GM18868 (cell line): Measurements from ENCODE around the gene IGSF22.
A peak's percentile ranks its signal among the peaks of the same experiment; 100 is the strongest.

Experiments used
- ATAC-seq: cut with Tn5 transposase; IDR thresholded peaks from one replicate; pipeline ENCODE4 v1.9.1; 2021; ENCODE audit warnings: mild to moderate bottlenecking, moderate library complexity; ENCODE audit not compliant: unreplicated experiment

IGSF22 gene

GRCh38 chr11:18745251-18745650 is 19.3 kb upstream of the IGSF22 start:
- no peak for ATAC-seq

DNA sequence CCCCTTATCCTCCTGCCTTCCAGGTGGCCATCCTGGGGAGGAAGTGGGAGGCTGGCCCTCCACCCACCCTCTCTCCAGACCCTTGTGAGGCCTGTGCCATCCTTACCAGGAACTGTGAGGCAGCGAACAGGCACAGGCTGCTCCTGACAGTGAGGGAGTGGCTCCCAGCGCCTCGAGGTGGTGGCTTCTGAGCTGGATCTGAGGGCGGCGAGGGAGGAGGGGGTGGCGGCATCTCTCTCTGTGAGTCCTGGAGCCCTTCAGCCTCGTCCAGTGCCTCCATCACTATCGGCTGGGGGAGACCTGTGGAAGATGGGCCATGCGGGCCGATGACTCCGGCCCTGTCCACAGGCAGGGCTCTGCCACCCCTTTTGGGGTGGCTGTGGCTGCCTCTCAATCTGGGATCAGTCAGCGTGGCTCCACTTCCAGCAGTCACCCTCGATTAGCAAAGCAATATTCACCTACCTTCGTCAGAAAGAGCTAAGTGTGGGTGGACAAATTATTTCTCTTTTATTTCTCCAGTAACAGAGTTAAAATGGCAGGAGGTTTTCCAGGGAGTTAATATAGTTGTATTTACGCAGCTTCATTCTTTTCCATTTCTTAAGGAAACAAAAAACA is 18.0 kb upstream of the IGSF22 start:
- ATAC-seq: no peak

DNA sequence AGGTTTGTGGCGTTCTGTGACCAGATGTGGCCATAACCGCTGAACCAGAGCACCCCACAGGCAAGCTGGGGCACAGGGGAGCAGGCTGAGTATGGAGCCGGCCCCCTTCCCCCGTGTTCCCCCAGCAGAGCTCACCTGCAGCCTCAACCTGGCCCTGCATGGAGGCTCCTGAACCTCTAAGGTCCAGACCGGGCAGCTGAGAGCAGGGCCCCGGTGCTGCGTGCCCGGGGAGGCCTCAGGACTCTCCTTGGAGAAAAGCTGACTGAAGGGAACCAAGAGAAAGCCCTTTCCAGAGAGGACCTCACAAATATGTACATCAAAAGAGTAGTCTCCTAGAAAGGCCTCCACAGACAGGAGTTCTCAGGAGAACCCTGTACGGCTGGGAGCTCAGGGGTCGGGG is 17.4 kb upstream of the IGSF22 start:
- ATAC-seq: no peak

DNA sequence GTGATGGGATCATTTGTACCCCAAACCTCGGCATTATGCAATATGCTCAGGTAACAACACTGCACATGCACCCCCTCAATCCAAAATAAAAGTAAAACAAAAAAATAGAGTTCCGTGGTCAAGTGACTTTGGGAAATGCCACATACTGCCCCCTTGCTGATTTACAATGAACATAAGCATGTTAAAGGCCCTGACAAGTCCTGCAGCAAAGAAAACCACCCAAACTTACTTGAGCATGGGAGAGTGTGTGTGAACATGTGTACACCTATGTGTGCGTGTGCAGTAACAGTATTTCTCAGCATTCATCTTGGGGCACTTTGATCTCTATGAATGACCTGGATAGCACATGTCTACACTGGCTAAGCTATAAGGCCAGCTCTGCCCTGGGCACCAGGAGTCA is 15.8 kb upstream of the IGSF22 start:
- ATAC-seq: no peak

DNA sequence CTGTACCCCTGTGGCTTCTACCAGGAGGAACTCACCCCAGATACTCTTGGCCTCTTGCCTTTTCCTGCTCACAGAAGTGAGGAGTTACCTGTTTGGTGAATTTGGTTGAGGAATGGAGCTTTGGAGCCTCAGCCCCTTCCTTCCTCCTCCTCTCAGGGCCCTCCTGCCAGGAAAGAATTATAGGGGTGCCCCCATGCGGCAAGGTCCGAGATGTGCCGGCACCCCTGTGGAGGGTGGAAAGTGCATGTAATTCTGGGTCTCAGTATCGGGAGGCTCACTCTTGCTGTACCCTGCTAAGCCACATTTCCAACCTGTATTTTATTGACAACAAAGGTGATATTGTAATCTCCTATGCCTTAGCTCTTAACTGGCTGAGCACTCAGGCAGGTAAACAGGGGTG is 13.7 kb upstream of the IGSF22 start:
- no peak for ATAC-seq

DNA sequence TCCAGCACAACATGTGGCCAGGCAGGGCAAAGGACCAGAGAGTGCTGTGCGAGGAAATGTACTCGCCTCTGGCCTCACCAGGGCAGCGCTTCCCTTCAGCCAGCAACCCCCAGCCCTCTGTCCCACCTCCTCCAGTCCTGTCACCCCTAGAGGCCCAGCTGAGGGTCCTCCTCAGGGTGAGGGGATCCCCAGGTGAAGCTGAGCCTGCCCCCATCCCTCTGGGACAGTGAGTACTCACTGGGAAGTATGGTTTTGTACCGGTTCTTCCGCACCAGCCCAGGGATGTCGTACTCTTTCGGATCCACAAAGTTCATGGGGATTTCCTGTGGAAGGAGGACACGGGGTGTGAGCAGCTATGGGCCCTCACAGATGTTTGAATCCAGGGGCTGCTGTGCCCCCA is 11.7 kb upstream of the IGSF22 start:
- ATAC-seq: no peak

DNA sequence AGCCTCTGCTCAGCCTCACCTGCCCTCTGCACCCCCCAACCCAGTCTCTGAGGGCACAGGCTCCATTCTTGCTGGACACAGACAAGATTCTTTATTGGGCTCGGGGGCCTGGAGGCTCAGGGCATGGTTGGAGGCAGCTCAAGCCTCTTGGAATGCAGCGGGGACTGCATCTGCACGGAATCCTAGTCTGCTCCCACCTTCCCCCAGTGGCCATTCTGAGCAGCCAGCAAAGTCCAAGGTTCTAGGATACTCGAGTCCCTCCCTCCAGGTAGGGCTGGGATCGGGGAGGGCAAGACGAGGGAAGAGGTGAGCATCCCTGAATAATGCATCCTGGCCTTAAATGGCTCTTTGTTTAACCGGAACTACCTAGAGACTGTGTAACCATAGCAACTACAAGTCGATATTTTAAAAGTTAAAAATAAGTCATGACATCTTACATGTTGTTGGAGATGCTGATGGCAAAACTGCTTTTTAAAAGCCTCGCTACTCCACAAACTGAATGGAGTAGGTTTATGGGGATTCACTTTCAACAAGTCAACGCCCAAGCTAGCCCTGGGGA is 10.7 kb upstream of the IGSF22 start:
- no peak for ATAC-seq

GRCh38 chr11:18733202-18733601 is 7.2 kb upstream of the IGSF22 start:
- ATAC-seq: no peak

DNA sequence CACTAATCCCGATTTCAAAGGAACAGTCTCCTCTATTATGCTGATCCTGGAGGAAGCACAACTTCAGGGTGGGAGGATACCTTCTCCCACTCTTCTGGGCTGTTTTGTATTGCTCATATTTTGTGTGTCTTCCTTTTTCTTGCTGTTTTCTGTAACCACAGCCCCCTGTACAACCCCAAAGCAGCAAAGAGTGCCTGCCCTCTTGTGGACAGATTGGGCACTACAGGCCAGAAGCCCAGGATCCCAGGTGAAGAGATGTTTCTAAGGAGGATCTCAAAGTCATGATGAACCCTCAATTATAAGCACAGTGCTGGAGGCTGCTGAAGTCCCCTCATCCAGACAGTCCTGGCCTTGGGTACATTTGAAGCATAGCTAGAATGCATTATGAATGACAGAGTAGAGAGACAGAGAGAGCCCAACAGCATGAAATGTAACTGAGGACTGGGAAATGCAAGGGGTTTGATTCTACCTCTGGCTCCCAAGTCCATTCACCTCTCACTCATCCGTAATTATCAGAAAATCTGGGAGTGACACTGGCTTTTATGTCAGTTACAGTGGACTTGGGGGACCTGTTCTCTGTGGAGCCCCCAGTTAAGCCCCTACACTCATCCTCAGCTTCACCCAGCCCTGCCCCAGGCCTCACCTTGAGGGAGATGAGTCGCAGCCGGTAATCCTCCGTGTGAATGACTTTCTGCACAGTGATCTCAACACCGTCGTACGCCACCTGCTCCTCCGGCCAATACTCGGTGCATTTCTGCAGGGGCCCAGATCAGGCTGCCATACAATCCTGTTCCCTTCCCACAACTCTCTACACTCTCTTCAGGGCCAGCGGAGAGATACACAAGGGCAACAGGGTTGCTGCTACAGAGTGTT is 6.2 kb upstream of the IGSF22 start:
- peak; percentile 62 for ATAC-seq

DNA sequence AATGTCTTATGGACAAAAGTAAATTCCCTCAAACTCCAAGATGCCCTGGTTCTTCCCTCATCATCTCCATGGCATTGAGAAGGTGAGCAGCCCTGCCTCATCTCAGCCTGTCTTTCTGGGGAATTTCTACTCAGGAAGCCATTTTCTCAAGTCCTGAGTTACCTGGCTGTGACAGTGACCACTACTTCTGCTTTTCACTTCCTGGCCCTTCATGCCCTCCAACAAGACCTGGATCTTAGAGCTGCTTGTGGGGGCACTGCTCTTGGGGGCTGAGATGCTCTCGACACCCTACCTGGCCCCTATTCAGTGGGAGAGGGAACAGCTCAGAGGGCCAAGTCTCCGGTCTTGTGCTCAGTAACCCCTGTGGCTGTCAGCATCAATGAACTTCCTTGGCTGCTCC is 5.5 kb upstream of the IGSF22 start:
- ATAC-seq: peak; percentile 18

DNA sequence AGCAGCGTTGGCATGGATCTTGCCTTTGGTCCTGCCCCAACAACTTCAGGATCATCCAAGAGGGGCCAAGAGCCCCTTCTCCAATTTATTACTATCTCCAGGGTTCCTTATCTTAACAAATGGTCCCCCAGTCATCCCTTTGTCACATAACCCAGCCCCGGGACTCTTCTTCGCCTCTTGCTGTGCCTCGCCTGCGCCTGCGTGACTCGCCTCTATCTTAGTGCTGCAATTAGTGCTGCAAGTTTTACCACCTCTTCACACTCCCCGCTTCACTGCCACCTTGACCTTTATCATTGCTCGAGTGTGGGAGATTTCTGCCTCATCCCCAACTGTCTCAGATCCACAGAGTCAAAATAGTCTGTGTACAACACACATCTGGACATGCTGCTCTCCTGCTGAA is 4.0 kb upstream of the IGSF22 start:
- no peak for ATAC-seq

GRCh38 chr11:18729426-18729825 is 3.4 kb upstream of the IGSF22 start:
- ATAC-seq: no peak

GRCh38 chr11:18728658-18729057 is 2.7 kb upstream of the IGSF22 start:
- ATAC-seq: no peak

DNA sequence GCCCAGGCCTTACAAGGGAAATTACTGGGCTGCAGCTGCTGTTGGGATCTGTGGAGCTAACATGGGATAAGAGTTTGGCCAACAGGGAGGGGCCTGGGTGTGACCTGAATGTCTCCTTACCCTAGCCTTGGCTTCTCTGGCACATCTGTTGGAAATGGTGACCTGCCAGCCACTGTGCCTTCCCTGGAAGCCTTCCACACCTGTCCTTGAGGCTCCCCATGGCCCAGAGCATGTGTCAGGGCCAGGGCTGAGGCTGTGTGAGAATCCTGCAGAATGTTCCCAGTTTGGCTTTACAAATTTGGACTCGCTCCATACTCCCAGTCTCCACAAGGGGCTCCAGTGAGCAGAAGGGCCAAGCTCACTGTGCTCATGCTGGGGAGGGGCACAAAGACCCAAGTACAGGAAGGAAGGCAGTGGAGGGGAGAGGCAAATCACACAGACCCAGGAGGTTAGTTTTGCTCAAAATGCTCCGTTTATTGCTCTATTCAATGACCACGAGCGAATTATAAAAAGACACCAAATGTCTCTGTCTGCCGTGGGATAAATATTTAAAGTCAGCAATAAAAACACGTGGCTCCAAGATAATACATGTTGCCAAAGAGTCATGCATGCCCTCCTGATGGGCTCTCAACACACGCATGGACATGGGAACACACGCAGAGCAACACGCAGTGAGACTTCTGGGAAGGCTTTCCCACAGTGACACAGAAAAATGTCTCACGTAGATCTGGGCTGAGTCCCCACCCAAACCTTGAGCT is 1.7 kb upstream of the IGSF22 start:
- ATAC-seq: peak; percentile 65

- no peak for ATAC-seq
Measured at GRCh38 chr11:18723991-18724390, 2.0 kb downstream of the IGSF22 start.

GRCh38 chr11:18722293-18722637 is 3.7 kb downstream of the IGSF22 start:
- peak; percentile 22 for ATAC-seq

DNA sequence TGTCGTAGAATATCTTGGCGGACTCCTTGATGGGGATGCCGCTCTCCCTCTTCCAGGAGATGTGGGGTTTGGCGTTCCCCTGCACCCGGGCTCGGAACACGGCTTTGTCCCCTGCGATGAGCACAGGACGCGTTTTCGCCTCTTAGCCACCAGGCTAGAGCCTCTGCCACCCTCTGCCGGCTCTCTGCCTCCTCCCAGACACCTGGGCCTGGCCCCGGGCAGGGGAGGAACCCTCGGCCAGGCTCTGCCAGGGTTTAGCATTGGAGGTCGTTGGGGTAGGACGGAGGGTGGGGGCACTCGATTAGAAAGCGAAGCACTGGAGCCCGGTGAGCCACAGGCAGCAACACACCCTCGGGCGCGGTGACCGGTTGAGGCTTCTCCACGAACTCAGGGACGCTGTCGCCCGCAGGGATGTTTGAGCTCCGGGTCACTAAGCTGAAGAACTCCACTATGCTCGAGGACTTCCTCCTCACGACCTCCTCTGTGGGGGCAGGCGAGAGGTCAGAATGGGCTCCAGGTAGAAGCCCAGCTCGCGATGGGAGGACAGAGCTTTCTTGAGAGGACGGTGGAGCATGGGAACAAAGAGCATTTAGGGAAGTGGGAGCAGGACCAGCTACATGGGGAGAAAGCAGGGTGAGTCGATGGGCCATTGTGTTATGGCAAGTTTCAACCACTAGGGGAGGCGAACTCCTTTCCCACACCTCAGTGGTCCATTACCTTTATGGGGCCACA is 4.3 kb downstream of the IGSF22 start:
- peak; percentile 77 for ATAC-seq

DNA sequence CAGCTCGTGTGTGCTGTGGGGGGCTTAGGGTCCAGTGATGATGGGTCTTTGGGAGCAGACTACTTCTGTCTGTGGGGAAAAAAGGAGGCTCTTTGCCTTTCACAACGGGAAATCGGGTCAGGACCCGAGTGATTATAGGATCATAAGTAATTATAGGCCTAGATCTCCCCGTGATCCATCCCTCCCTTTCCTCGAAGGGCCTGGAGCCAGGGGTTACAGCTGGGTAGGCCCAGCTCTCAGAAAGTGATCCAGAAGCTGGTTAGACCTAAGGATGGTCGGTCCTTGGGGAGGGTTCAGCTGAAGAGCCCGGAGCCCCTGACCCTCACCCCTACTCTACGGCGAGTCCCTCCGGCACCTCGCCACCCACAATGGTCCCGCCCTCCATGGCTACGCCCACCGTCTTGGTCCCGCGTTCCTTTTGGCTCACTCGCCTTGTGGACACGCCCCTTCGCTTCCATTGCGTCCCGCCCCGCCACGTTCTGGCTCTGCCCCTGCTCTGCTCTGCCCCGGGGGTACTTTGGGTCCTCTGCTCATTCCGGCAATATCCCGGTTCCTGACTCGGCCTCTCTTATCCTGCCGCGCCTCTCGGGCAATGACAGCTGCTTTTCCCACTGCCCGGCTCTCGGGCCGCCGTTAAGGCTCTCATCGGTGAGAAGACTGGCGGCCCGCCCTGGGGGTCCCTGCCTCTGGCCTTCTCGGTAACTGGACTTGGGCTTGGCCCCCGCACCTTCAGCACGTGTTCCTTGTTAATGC is 5.0 kb downstream of the IGSF22 start:
- peak; percentile 69 for ATAC-seq

DNA sequence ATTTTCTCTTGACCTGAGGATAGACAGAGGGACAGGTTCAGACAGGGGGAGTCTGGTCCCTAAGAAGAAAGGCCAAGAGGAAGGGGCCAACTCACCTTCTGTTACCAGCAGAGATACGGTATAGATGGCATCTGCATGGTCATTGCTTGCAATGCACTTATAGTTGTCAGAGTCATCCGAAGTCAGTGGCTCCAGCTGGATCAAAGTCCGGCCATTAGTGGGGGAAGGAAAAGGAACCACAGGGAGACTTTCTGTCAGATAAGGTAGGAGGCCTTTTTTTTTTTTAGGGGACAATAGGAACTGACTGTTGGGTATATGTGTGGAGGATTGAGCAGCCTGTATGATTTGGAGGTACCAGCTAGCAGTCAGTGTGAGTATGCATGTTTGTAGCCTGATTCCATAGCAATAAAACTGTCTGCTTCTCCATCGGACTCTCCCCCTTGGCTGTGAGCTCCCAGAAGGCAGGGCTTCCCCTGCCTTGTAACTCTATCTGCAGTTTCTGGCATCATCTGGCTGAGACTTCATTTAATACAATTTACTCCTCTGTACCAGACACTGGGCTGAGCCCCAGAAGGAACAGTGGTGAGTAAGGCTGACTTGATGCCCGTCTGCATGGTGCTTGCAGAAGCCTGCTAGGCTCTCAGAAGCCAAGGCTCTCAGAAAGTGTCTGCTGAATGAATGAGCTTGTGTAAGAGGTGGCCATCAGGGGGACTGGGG is 5.7 kb downstream of the IGSF22 start:
- ATAC-seq: no peak

GRCh38 chr11:18715476-18715875 is 10.5 kb downstream of the IGSF22 start:
- no peak for ATAC-seq
